Liver (tissue), 9 donors: ENCODE measurements around the gene NUDT6. TPM values are rescaled to one million over a fixed set of nuclear protein-coding genes. Genes with fewer than 3 reads are reported as not detected.

Experiments
- DNase-seq: peaks from one replicate; pipeline ENCODE4 v3.0.0-alpha.2; 2017; ENCODE audit warnings: low spot score
- H3K27ac ChIP-seq, 2 donors: one replicate each; pipeline ENCODE4 v1.7.0; 2013; ENCODE audit warnings: inconsistent platforms in 2 of 2, low read length in 2 of 2, control low read depth in 1 of 2, low read depth in 1 of 2, mild to moderate bottlenecking in 1 of 2
- H3K27me3 ChIP-seq, 4 donors: one replicate each; pipeline versions ENCODE4 v1.6.1 to v1.7.0; 2013; ENCODE audit warnings: low read length in 3 of 4, inconsistent platforms in 1 of 4, mild to moderate bottlenecking in 1 of 4, moderate library complexity in 1 of 4; ENCODE audit not compliant: control insufficient read depth in 4 of 4, insufficient read depth in 4 of 4
- H3K36me3 ChIP-seq, 4 donors: one replicate each; pipeline versions ENCODE4 v1.6.1 to v1.7.0; 2013; ENCODE audit warnings: low read length in 3 of 4, mild to moderate bottlenecking in 3 of 4, low read depth in 1 of 4, moderate library complexity in 1 of 4; ENCODE audit not compliant: control insufficient read depth in 4 of 4, insufficient read depth in 3 of 4
- H3K4me1 ChIP-seq, 4 donors: one replicate each; pipeline versions ENCODE4 v1.6.1 to v1.7.0; 2013; ENCODE audit warnings: low read length in 3 of 4, mild to moderate bottlenecking in 3 of 4, moderate library complexity in 1 of 4; ENCODE audit not compliant: control insufficient read depth in 4 of 4, insufficient read depth in 4 of 4
- H3K4me3 ChIP-seq, 3 donors: one replicate each; pipeline versions ENCODE4 v1.6.1 to v1.7.0; 2013; ENCODE audit warnings: low read length in 3 of 3, control low read depth in 1 of 3, low read depth in 1 of 3, mild to moderate bottlenecking in 1 of 3
- H3K9ac ChIP-seq, 2 donors: one replicate each; pipeline ENCODE4 v1.7.0; 2013; ENCODE audit warnings: low read length in 2 of 2, mild to moderate bottlenecking in 2 of 2, moderate library complexity in 2 of 2, control low read depth in 1 of 2, low read depth in 1 of 2
- H3K9me3 ChIP-seq, 4 donors: one replicate each; pipeline versions ENCODE4 v1.6.1 to v1.7.0; 2013; ENCODE audit warnings: low read length in 3 of 4; ENCODE audit not compliant: control insufficient read depth in 4 of 4
- ATF3 ChIP-seq: IDR thresholded peaks from 2 replicates; pipeline ENCODE4 v1.6.1; 2016; ENCODE audit warnings: antibody characterized with exemption
- CTCF ChIP-seq: fragments of 150-350 bp; IDR thresholded peaks from 2 replicates; pipeline ENCODE4 v1.5.1; 2017; ENCODE audit warnings: improper control_type of control experiment, low read depth, low read length; ENCODE audit not compliant: missing input control
- EGR1 ChIP-seq, 2 donors: IDR thresholded peaks; 2 replicates each; pipeline ENCODE4 v1.6.1; 2016 to 2018; ENCODE audit warnings: antibody characterized with exemption in 2 of 2, low read depth in 2 of 2
- FOXA1 ChIP-seq: IDR thresholded peaks from 2 replicates; pipeline ENCODE4 v1.6.1; 2016; ENCODE audit warnings: antibody characterized with exemption
- FOXA2 ChIP-seq: IDR thresholded peaks from 2 replicates; pipeline ENCODE4 v1.6.1; 2016; ENCODE audit warnings: antibody characterized with exemption
- GABPA ChIP-seq, 2 donors: IDR thresholded peaks in 1 of 2; conservative IDR thresholded peaks in 1 of 2; 2 replicates each; pipeline ENCODE4 v1.6.1; 2016; ENCODE audit warnings: antibody characterized with exemption in 2 of 2, mild to moderate bottlenecking in 1 of 2, moderate library complexity in 1 of 2
- HNF4A ChIP-seq, 2 donors: conservative IDR thresholded peaks; 2 replicates each; pipeline ENCODE4 v1.6.1; 2016; ENCODE audit warnings: antibody characterized with exemption in 2 of 2, mild to moderate bottlenecking in 2 of 2
- HNF4G ChIP-seq: IDR thresholded peaks from 2 replicates; pipeline ENCODE4 v1.6.1; 2016; ENCODE audit warnings: antibody characterized with exemption
- JUND ChIP-seq, 2 donors: IDR thresholded peaks; 2 replicates each; pipeline ENCODE4 v1.6.1; 2016; ENCODE audit warnings: antibody characterized with exemption in 2 of 2
- MAX ChIP-seq: IDR thresholded peaks from 2 replicates; pipeline ENCODE4 v1.6.1; 2016; ENCODE audit warnings: antibody characterized with exemption
- NR2F2 ChIP-seq: IDR thresholded peaks from 2 replicates; pipeline ENCODE4 v1.6.1; 2016; ENCODE audit warnings: antibody characterized with exemption
- RAD21 ChIP-seq, 2 donors: IDR thresholded peaks; 2 replicates each; pipeline ENCODE4 v1.6.1; 2016; ENCODE audit warnings: antibody characterized with exemption in 2 of 2, mild to moderate bottlenecking in 2 of 2
- REST ChIP-seq: IDR thresholded peaks from 2 replicates; pipeline ENCODE4 v1.6.1; 2016; ENCODE audit warnings: antibody characterized with exemption, mild to moderate bottlenecking
- RXRA ChIP-seq, 2 donors: IDR thresholded peaks; 2 replicates each; pipeline ENCODE4 v1.6.1; 2017 to 2018; ENCODE audit warnings: antibody characterized with exemption in 2 of 2, mild to moderate bottlenecking in 1 of 2
- SP1 ChIP-seq: IDR thresholded peaks from 2 replicates; pipeline ENCODE4 v1.6.1; 2018; ENCODE audit warnings: antibody characterized with exemption, mild to moderate bottlenecking
- YY1 ChIP-seq: IDR thresholded peaks from 2 replicates; pipeline ENCODE4 v1.6.1; 2016; ENCODE audit warnings: antibody characterized with exemption, mild to moderate bottlenecking
- ZBTB33 ChIP-seq: IDR thresholded peaks from 2 replicates; pipeline ENCODE4 v1.6.1; 2016; ENCODE audit warnings: antibody characterized with exemption
- whole genome bisulfite sequencing: extraction: QIAGEN DNeasy Blood & Tissue Kit; methylation state at CpG from one replicate; pipeline ENCODE4 v1.1.7; 2013; 5-methylcytosine and 5-hydroxymethylcytosine counted together
- polyA plus RNA-seq, 2 donors: library from polyadenylated mRNA; stranded (reverse) in 1 of 2; unstranded in 1 of 2; fragments of 200-250 nt in 1 of 2; fragments of >200 nt in 1 of 2; fragmentation: Nextera tagmentation in 1 of 2; extraction: Ambion mirVana in 1 of 2; gene quantifications; one replicate each; pipeline versions ENCODE4 v1.2.1 to v1.2.3, GENCODE V29; 2013 to 2015
- total RNA-seq, 2 donors: library from RNA; depleted of rRNA; stranded (reverse); fragments of >200 nt; gene quantifications; one replicate each; pipeline ENCODE4 v1.2.3, GENCODE V29; 2014
- donor health status: healthy.
- donor health status: healthy.
- donor health status: healthy.
- donor health status: healthy.
- donor health status: healthy.

The NUDT6 gene
- total and polyA plus RNA-seq, 4 donors, result 8.8 to 13.8 (median 11.0) TPM

GRCh38 chr4:122884499-122884898 is 37.9 kb downstream of the NUDT6 start (continued):
- peak; percentile 47 to 62 for TF ChIP-seq HNF4A (conservative IDR thresholded peaks at IDR 0.05)
- peak; percentile 46 to 58 for TF ChIP-seq RXRA (IDR thresholded peaks at IDR 0.05)
- TF ChIP-seq CTCF, result no peak
- no peak for TF ChIP-seq EGR1 (IDR thresholded peaks at IDR 0.05; ENCODE audit: low read depth in 2 of 2)
- TF ChIP-seq FOXA1, result peak; percentile 43
- TF ChIP-seq YY1, result peak; percentile 42

GRCh38 chr4:122882857-122883735 is 39.3 kb downstream of the NUDT6 start:
- H3K27me3 ChIP-seq, result no peaks in the 10 kb centered on the region

More at GRCh38 chr4:122882857-122883735, 39.3 kb downstream of the NUDT6 start:
- no peaks in the 10 kb centered on the region for H3K36me3 ChIP-seq
- H3K4me3 ChIP-seq, result no peak overlapping the region
- H3K9ac ChIP-seq, result no peak overlapping the region
- H3K27ac ChIP-seq, result no peak overlapping the region
- WGBS, result 96% methylated on average over 5 of the region's 5 CpGs
- H3K9me3 ChIP-seq, result no peaks in the 10 kb centered on the region
- no peak for TF ChIP-seq FOXA2
- TF ChIP-seq JUND (IDR thresholded peaks at IDR 0.05), result no peak
- no peak for TF ChIP-seq EGR1 (IDR thresholded peaks at IDR 0.05; ENCODE audit: low read depth in 2 of 2)
- no peak for TF ChIP-seq HNF4G
- no peak for TF ChIP-seq NR2F2
- TF ChIP-seq GABPA (IDR thresholded peaks at IDR 0.05 in 1 of 2, conservative IDR thresholded peaks at IDR 0.05 in 1 of 2), result no peak
- no peak for TF ChIP-seq SP1
- no peak for TF ChIP-seq ATF3
- TF ChIP-seq FOXA1, result no peak
- no peak for TF ChIP-seq RXRA (IDR thresholded peaks at IDR 0.05)
- TF ChIP-seq RAD21 (IDR thresholded peaks at IDR 0.05), result no peak
- no peak for TF ChIP-seq ZBTB33
- no peak for TF ChIP-seq MAX
- TF ChIP-seq REST, result no peak
- no peak for TF ChIP-seq YY1
- no peak for DNase-seq
- H3K4me1 ChIP-seq, result peaks cover 2 to 15% (median 7%) of the 10 kb centered on the region in 4 donors
